ENCODE results near the gene MSRB3. TPM values are rescaled to one million over a fixed set of nuclear protein-coding genes. Genes with fewer than 3 reads are reported as not detected.

The MSRB3 gene
- total RNA-seq, 6 donors from 2014 or later: 15.7 to 76.3 (median 30.4) TPM

DNA sequence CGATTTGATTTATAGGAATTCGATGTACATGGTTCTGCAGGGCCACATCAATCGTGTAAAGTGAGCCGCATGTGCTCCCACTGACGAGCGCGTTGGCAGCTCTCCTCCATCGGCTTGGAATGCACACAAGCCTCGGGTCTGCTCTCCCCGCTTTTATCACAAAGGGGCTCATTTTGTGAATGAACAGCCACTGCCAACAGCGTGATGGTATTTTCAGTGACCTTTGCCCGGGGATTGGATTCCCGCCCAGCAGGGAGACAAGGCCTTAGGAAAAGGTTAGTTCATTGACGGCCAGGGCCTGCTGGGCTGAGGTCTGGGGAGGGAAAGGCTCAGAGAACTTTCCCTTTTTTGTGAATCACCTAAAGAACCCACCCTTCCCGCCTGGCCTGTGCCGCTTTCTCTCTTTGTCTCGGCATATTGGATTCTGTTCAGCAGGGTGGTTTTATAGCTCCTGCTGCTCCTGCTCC lies 232.1 kb downstream of the MSRB3 start:
- no peak for TF ChIP-seq EP300 (IDR thresholded peaks at IDR 0.05)
- TF ChIP-seq, protein P1, sequence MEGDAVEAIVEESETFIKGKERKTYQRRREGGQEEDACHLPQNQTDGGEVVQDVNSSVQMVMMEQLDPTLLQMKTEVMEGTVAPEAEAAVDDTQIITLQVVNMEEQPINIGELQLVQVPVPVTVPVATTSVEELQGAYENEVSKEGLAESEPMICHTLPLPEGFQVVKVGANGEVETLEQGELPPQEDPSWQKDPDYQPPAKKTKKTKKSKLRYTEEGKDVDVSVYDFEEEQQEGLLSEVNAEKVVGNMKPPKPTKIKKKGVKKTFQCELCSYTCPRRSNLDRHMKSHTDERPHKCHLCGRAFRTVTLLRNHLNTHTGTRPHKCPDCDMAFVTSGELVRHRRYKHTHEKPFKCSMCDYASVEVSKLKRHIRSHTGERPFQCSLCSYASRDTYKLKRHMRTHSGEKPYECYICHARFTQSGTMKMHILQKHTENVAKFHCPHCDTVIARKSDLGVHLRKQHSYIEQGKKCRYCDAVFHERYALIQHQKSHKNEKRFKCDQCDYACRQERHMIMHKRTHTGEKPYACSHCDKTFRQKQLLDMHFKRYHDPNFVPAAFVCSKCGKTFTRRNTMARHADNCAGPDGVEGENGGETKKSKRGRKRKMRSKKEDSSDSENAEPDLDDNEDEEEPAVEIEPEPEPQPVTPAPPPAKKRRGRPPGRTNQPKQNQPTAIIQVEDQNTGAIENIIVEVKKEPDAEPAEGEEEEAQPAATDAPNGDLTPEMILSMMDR (IDR thresholded peaks at IDR 0.05): no peak
- no peak for TF ChIP-seq POLR2A (IDR thresholded peaks at IDR 0.05)
- no peak for TF ChIP-seq POLR2AphosphoS5 (IDR thresholded peaks at IDR 0.05)
- H3K4me3 ChIP-seq: no peak overlapping the region
- DNase-seq (no peak), ATAC-seq (ENCODE audit: low FRiP score in 2 of 2) (no peak)
- peaks cover 0 to 6% (median 0%) of the 10 kb centered on the region in 4 donors for H3K4me1 ChIP-seq
- H3K27ac ChIP-seq: no peak overlapping the region
- H3K9me3 ChIP-seq: no peaks in the 10 kb centered on the region
- 68 to 69% methylated on average over 17 of the region's 17 CpGs for WGBS, 2 donors
- H3K36me3 ChIP-seq: no peaks in the 10 kb centered on the region
- H3K27me3 ChIP-seq: no peaks in the 10 kb centered on the region

DNA sequence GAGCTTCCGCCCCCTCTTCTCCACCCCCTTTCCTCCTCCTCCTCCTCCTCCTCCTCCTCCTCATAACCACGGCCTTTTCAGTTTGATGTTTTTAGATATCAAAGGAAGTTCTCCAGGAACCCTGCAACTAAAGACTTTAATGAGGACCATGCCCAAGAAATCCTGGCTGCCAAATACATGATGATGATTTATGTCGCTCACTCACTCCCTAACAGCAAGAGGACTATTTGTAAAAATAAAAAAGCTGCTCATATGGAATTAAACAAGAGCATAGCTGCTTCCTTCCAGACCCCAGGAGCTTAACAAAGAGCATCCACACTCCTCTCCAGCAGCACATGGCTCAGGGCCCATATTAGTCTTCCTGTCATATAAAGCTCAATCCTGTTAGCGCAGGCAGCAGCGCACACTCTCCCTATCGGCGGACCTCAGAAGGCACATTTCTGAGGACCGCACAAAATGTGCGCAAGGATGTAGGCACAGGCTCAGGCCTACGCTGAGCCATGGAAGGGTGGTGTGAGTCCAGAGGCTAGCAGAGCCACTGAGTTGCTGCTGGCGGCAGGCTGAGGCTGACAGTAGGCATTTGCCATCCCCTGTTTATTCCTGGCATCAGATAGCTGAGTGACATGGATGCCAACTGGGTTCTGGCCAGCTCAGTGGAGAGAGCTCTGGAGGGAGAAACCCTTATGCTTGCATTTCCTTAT lies 232.8 kb downstream of the MSRB3 start:
- TF ChIP-seq EP300 (IDR thresholded peaks at IDR 0.05): no peak
- no peak for TF ChIP-seq POLR2A (IDR thresholded peaks at IDR 0.05)
- TF ChIP-seq, protein P1 (IDR thresholded peaks at IDR 0.05): no peak
- no peak for TF ChIP-seq POLR2AphosphoS5 (IDR thresholded peaks at IDR 0.05)
- Histone ChIP-seq H3K27me3 (no peaks in the 10 kb centered on the region), H3K36me3 (no peaks in the 10 kb centered on the region), H3K9me3 (no peaks in the 10 kb centered on the region), H3K27ac (no peak overlapping the region), H3K4me3 (no peak overlapping the region), H3K4me1 (peaks cover 0 to 6% (median 0%) of the 10 kb centered on the region in 4 donors)
- ATAC-seq (ENCODE audit: low FRiP score in 2 of 2) (no peak), DNase-seq (no peak)
- WGBS, 2 donors: 50 to 71% methylated on average over 6 to 11 of the region's 11 CpGs

DNA sequence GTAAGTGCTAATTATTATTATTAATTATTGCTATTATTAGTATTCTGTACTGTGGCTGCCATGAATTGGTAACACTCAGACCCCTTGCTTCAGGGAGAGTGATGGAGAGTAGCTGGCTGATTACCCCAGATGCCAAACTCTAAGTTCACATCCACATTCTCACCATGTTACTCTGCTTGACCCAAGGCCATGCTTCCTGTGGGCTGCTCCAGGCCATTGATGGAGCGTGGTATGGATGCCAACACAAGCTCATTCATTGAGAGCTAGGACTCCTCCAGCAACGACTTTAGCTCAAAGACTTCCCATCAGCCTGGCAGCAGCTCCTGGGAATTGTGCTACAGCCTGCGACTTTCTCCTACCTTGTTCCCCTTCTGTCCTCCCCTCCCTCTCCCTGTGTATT lies 233.4 kb downstream of the MSRB3 start:
- H3K9me3 ChIP-seq: no peaks in the 10 kb centered on the region
- WGBS, 2 donors: 79 to 81% methylated on average over 3 of the region's 3 CpGs
- no peak for DNase-seq
- no peak for ATAC-seq (ENCODE audit: low FRiP score in 2 of 2)
- no peaks in the 10 kb centered on the region for H3K36me3 ChIP-seq
- no peak overlapping the region for H3K4me3 ChIP-seq
- no peaks in the 10 kb centered on the region for H3K27me3 ChIP-seq
- no peak overlapping the region for H3K27ac ChIP-seq
- H3K4me1 ChIP-seq: peaks cover 0 to 6% (median 0%) of the 10 kb centered on the region in 4 donors
- TF ChIP-seq, protein P1 (IDR thresholded peaks at IDR 0.05): no peak
- TF ChIP-seq POLR2A (IDR thresholded peaks at IDR 0.05) (no peak), POLR2AphosphoS5 (IDR thresholded peaks at IDR 0.05) (no peak), EP300 (IDR thresholded peaks at IDR 0.05) (no peak)

Other genes with a start within 250 kb of the MSRB3 start
- 100 to 1,000 TPM in 2 of 6 donors, 10 to 100 TPM in 4; 32.6 to 250 (median 64.4) TPM for gene WIF1, start 157.4 kb upstream of the MSRB3 start, total RNA-seq
- 10 to 100 TPM; 30.3 to 94.3 (median 49.3) TPM for gene LEMD3, start 109.1 kb upstream of the MSRB3 start, total RNA-seq